Sigmoid colon (tissue), 4 donors: ENCODE data around the gene CTR9.

Experiments used
- CTCF ChIP-seq, 4 experiments: fragments of 450-650 bp in 3 of 4; fragments of 200-600 bp in 1 of 4; IDR thresholded peaks; one replicate each; pipeline ENCODE4 v1.5.1; 2016 to 2019; ENCODE audit warnings: antibody characterized with exemption in 4 of 4, mild to moderate bottlenecking in 3 of 4, moderate library complexity in 2 of 4
- POLR2AphosphoS5 ChIP-seq, 4 donors: sonication (generic); formaldehyde crosslinking; IDR thresholded peaks; one replicate each; pipeline ENCODE4 v1.6.1; 2017; ENCODE audit warnings: antibody characterized with exemption in 4 of 4

DNA sequence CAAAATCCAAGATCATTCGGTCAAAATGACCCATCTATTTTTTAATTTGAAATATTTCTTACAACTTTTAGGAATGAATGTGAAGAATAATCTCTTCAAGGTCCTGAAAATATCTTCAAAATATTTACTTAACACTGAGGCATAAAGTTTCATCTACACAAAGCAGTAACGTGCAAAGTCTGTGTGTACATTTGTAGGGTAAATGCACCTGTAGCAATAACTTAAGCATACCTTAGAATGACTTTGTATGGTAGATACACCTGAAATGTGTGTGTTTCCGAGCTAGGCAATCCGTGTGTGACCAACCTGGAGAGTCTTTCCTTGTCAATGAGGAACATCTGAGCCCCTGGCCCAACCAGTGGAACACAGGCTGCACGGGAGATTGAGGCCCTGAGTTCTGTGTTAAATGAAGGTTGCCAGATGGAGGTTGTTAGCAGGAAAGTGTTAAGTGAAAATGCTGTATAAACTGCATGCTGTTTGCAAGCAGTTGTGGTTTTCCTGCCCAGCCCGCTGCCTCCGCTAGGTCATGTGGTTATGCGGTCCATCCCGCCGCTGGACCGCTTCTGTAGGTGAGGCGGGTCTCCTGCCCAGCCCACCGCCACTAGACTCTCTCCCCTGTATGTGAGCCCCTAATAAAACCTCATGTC, 7.6 kb upstream of the CTR9 start:
- TF ChIP-seq CTCF (IDR thresholded peaks at IDR 0.05), result no peak
- TF ChIP-seq POLR2AphosphoS5 (IDR thresholded peaks at IDR 0.05), result no peak
